OCI-LY3 (cell line): ENCODE data around the gene PPP2R1B.

Source experiments
- EZH2phosphoT487 ChIP-seq: fragments of 200-600 bp; shearing (Covaris generic); IDR thresholded peaks from 2 replicates; pipeline ENCODE4 v1.6.1; 2018; ENCODE audit warnings: antibody characterized with exemption, mixed run types, low read depth
- TF ChIP-seq, protein P1 (sequence below): fragments of 200-600, 300-600 bp; sonication (generic); IDR thresholded peaks from 2 replicates; pipeline ENCODE4 v1.5.1; 2014; ENCODE audit warnings: antibody characterized with exemption, low read length, low read depth

DNA sequence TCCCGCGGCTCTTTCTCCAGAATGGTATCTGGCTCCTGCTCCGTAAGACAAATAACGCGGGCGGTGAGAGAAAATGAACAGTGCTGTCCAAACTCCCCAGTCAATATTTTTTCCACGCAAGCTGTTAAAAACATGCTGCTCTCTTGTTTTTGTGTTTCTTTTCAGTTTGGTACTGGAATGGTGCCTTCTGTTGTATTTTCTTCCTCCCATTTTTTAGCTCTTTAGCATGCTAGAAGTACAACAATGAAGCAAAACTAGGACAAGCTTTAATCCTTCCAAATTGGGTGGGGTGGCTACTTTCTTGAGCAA lies 599 bp upstream of the PPP2R1B start:
- TF ChIP-seq, protein P1, sequence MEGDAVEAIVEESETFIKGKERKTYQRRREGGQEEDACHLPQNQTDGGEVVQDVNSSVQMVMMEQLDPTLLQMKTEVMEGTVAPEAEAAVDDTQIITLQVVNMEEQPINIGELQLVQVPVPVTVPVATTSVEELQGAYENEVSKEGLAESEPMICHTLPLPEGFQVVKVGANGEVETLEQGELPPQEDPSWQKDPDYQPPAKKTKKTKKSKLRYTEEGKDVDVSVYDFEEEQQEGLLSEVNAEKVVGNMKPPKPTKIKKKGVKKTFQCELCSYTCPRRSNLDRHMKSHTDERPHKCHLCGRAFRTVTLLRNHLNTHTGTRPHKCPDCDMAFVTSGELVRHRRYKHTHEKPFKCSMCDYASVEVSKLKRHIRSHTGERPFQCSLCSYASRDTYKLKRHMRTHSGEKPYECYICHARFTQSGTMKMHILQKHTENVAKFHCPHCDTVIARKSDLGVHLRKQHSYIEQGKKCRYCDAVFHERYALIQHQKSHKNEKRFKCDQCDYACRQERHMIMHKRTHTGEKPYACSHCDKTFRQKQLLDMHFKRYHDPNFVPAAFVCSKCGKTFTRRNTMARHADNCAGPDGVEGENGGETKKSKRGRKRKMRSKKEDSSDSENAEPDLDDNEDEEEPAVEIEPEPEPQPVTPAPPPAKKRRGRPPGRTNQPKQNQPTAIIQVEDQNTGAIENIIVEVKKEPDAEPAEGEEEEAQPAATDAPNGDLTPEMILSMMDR, result no peak
- no peak for TF ChIP-seq EZH2phosphoT487
